Coronary artery (tissue), 2 donors: Measurements from ENCODE around the gene TLX3.

Experiments used
- DNase-seq: peaks from one replicate; pipeline ENCODE4 v3.0.0-alpha.2; 2017; ENCODE audit warnings: low spot score
- H3K27ac ChIP-seq, 2 donors: fragments of 200-600 bp; sonication (generic); one replicate each; pipeline ENCODE4 v1.5.1; 2016 to 2019
- H3K4me3 ChIP-seq: fragments of 200-600 bp; sonication (generic); 2 replicates; pipeline ENCODE4 v1.5.1; 2016; ENCODE audit warnings: mild to moderate bottlenecking, moderate library complexity
- TF ChIP-seq, protein P1 (sequence below): fragments of 200-600 bp; sonication (generic); IDR thresholded peaks from one replicate; pipeline ENCODE4 v1.5.1; 2019; ENCODE audit warnings: antibody characterized with exemption

TLX3 gene

DNA sequence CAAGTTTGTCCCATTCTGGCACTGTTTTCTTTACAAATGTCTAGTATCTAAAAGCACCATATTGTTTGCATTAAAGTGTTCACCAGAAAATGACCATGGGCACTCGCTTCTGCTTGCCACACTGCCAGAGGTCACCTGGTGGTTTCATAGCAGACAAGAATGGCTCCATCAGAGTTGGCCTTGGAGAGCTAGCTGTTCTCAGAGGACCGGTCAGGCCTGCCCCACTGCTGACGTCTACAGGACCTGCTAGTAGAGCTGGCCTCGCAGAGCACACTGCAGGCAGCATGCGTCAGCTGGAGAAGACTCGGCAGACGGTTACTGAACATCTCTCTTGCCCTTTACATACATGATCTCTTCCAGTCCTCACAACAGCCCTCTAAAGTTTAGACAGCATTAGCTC, 8.7 kb upstream of the TLX3 start:
- TF ChIP-seq, protein P1, sequence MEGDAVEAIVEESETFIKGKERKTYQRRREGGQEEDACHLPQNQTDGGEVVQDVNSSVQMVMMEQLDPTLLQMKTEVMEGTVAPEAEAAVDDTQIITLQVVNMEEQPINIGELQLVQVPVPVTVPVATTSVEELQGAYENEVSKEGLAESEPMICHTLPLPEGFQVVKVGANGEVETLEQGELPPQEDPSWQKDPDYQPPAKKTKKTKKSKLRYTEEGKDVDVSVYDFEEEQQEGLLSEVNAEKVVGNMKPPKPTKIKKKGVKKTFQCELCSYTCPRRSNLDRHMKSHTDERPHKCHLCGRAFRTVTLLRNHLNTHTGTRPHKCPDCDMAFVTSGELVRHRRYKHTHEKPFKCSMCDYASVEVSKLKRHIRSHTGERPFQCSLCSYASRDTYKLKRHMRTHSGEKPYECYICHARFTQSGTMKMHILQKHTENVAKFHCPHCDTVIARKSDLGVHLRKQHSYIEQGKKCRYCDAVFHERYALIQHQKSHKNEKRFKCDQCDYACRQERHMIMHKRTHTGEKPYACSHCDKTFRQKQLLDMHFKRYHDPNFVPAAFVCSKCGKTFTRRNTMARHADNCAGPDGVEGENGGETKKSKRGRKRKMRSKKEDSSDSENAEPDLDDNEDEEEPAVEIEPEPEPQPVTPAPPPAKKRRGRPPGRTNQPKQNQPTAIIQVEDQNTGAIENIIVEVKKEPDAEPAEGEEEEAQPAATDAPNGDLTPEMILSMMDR = no peak
- H3K27ac ChIP-seq = no peak overlapping the region
- no peak overlapping the region for H3K4me3 ChIP-seq
- DNase-seq = no peak

DNA sequence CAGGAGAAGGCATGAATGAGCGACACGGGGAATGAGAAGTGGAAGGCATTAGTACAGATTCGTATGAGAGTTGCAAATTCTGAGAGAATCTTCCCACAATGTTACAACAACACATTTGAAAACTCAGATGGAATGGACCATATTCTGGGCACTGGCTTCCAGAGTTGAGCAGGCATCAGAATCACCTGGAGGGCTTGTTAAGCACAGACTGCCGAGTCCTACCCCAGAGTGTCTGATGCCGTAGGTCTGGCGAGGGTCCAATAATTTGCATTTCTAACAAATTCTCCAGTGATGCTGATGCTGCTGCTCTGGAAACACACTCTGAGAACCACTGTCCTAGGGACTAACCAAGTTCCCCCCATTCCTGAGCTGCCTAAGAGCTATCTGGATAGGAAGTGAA, 2.9 kb upstream of the TLX3 start:
- TF ChIP-seq, protein P1 = no peak
- no peak for DNase-seq
- Histone ChIP-seq H3K4me3 (no peak overlapping the region), H3K27ac (no peak overlapping the region)

DNA sequence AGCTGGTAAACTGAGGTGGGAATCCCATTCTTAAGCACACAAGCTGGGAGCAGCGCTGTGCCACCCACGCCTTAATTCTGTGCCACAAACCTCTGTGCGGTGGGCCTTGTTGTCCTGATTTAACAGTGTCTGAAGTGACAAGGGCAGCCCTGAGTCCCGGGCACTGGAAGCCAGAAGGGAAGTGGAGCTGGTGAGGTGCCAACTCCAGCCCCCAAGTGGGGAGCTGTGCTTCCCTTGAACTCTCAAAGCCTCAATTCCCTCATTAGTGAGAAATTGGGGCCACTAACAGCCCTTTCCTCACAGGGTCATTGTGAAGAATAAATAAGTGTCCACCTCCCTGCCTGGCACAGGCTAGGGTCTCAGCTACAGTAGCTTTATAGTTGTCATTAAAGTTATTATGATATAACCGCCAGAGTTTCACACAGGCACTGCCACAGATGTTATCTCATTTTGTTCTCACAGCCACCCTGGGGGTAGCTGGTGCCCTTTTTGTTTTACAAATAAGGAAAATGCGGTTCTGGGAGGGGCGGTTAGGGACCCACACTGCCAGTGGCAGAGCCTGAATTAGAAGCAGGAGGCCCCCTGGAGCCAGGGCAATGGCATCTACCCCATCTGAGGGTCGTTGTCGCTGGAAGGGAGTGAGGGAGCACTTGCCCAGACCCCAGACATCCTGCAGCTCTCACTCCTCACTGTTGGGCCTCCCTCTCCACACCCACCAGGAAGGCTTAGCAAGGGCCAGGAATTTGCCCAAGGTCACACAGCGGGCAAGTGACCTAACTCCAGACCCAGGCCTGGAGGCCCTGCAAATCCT, 2.1 kb upstream of the TLX3 start:
- DNase-seq = peak; percentile 43
- TF ChIP-seq, protein P1 = no peak
- H3K27ac ChIP-seq = no peak overlapping the region
- H3K4me3 ChIP-seq = no peak overlapping the region

DNA sequence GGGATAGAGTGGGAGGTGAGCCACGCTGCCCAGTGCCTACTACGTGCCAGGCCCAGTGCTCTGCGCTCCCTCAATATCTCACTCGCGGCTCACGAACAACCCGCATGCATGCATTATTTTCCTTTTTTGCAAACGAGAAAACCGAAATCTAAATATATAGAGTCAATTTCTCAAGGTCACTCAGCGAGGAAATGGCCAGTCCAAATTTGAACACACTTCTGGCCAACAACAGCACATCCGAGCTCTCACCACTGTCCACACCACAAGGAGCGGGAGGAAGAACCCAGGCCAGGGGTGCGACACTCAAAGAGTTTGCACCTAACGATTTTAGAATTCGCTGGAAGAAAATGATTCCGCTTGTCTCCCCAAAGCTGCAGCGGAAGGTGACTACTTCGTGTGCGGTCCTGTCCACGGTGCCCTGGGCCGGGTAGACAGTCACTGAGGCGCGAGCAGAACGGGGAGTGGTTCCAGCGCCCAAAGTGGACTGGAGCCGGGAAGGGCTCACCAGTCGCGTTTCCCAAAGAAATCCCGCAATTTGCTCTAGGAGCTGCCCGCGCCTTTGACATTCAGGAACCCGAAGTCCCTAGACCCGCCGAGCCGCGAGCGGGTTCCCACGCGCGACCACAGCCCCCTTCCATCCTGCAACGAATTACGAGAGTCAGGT, 1.1 kb upstream of the TLX3 start:
- Histone ChIP-seq H3K4me3 (peak overlapping the region; percentile 12), H3K27ac (no peak overlapping the region)
- TF ChIP-seq, protein P1 = no peak
- no peak for DNase-seq

DNA sequence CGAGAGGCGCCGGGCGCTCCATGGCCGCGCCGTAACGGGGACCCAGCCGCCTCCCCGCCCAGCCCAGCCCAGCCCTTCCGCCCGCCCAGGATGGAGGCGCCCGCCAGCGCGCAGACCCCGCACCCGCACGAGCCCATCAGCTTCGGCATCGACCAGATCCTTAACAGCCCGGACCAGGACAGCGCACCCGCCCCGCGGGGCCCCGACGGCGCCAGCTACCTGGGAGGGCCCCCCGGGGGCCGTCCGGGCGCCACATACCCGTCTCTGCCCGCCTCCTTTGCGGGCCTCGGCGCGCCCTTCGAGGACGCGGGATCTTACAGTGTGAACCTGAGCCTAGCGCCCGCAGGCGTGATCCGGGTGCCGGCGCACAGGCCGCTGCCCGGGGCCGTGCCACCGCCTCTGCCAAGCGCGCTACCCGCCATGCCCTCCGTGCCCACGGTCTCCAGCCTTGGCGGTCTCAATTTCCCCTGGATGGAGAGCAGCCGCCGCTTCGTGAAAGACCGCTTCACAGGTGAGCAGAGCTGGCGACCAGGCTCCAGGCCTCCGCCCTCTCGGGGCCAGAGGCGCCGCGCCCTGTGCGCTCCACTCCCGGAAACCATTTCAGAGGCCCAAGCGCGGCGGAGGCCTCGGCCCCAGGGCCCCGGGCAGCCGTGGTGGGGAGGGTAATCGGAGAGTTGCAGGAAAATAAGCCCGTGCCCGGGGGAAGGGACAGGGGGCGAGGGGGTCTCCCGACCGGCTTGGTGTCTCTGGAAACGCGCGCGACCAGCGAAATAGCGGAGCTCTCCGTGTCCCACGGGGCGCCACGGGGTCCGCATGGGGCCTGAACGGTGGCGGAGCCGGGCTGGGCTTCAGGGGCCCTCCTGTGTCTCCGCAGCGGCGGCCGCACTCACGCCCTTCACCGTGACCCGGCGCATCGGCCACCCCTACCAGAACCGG, 496 bp downstream of the TLX3 start:
- TF ChIP-seq, protein P1 = no peak
- H3K27ac ChIP-seq = no peak overlapping the region
- DNase-seq = peak; percentile 56
- H3K4me3 ChIP-seq = peak overlapping the region; percentile 21

DNA sequence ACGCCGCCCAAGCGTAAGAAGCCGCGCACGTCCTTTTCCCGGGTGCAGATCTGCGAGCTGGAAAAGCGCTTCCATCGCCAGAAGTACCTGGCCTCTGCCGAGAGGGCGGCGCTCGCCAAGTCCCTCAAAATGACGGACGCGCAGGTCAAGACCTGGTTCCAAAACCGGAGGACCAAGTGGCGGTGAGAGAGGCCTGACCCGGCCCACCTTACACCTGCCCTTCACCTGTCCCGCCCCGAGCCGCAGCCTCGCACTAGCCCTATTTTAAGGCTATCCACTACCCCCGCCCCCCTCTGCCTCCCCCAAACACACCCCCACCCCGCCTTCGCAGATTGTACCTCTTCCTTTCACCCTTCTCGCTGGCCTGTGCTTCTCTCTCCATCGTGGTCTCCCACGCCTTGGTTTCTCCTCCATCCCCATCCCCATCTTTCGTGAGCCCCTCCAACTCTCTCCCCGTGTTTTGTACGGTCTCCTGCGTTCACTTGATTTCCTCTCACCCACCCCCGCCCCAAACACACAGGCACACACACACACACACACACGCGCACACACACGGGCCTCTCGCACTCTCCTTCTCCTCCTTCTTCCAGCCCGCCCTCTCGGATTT, 1.3 kb downstream of the TLX3 start:
- peak overlapping the region; percentile 21 for H3K4me3 ChIP-seq
- TF ChIP-seq, protein P1 = no peak
- DNase-seq = no peak
- no peak overlapping the region for H3K27ac ChIP-seq
